ENCODE results near the gene SH3BP4. TPM values are rescaled to one million over a fixed set of nuclear protein-coding genes. Genes with fewer than 3 reads are reported as not detected.

The SH3BP4 gene
- total and polyA plus RNA-seq, 2 of the 8 experiments (the other 6 are each of a cell fraction or from before 2014, with no cell fraction given): 28.3 to 35.4 TPM

DNA sequence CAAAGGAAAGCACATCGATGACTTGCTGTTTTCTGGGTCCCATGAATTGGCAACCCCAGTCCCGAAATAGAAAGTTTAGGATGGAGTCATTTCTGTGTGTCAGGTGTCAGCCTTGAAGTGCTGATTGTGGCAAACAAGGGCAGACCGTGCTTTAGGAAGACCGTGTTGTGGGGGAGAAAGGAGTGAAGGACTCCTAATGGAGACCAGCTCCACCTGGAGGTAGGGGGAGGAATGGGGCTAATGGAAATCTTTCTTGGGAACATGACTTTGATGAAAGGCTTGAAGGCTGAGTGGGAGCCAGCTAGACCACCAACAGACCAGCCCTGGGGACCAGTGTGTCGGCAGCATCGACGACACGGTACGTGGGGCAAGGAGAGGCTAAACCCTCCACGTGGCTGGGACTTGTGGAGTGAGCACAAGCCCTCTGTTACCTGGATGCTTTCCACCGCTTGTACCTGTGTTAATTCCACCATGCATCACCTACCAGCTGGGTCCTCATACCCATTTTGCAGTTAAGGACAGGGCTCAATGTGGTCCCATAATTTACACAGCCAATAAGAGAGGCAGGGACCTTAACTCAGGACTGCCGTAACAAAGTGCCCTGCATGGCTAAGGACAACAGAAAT is 104.2 kb downstream of the SH3BP4 start:
- WGBS, 2 experiments (ENCODE audit: extremely low coverage in 1 of 2, insufficient coverage in 1 of 2, insufficient read length in 1 of 2, insufficient replicate concordance in 2 of 2, low coverage in 1 of 2, low lambda C conversion rate in 2 of 2, missing lambda C conversion rate in 1 of 2): 80% methylated on average over 12 of the region's 12 CpGs; no CpG with 5 or more reads in 1 of the 2 experiments
- Histone ChIP-seq H4K8ac (ENCODE audit: extremely low read depth, insufficient read depth, low read length) (no peak overlapping the region), H2BK12ac (ENCODE audit: low read depth, low read length) (no peak overlapping the region), H2AFZ (ENCODE audit: low read length) (no peak overlapping the region), H3K9me3 (ENCODE audit: insufficient read depth in 2 of 2, low read depth in 1 of 2, low read length in 1 of 2) (no peaks in the 10 kb centered on the region), H2BK120ac (replicated peaks; ENCODE audit: low read depth, low read length) (no peak overlapping the region), H3K79me2 (ENCODE audit: control insufficient read depth in 1 of 2, insufficient read depth in 2 of 2, low read length in 2 of 2) (0 out of 4 replicates have a peak, but pooled peaks cover 0 to 4% of the 10 kb centered on the region in 2 experiments), H2BK5ac (ENCODE audit: low read depth, low read length) (no peak overlapping the region), H3K4me2 (ENCODE audit: insufficient read depth in 1 of 2, low read depth in 2 of 2, low read length in 2 of 2) (no peak overlapping the region), H3K4ac (replicated peaks; ENCODE audit: insufficient read length, low read depth, low read length) (no peak overlapping the region), H3K9ac (replicated peaks in 1 of 4; ENCODE audit: extremely low read depth in 1 of 4, low read depth in 3 of 4, low read length in 3 of 4) (no peak overlapping the region), H3K36me3 (ENCODE audit: control insufficient read depth in 2 of 4, insufficient read depth in 4 of 4, low read length in 3 of 4) (peaks cover 0 to 40% (median 20%) of the 10 kb centered on the region in 4 experiments; a peak in 5 of 8 replicates), H3K79me1 (ENCODE audit: low read depth, low read length) (0 out of 2 replicates have a peak, but pooled peaks cover 10% of the 10 kb centered on the region), H2AK5ac (ENCODE audit: low read depth, low read length) (peak overlapping the region; percentile 17; the same call in 1 of the 2 replicates), H4K91ac (replicated peaks; ENCODE audit: insufficient read length, low read length) (no peak overlapping the region), H4K5ac (ENCODE audit: insufficient read length, low read depth, low read length) (no peak overlapping the region), H3K4me3 (ENCODE audit: extremely low read depth in 1 of 4, insufficient read depth in 2 of 4, low read depth in 3 of 4, low read length in 4 of 4) (no peak overlapping the region), H3K4me1 (replicated peaks in 1 of 4; ENCODE audit: control insufficient read depth in 3 of 4, insufficient read depth in 4 of 4, low read length in 3 of 4) (no peaks in the 10 kb centered on the region), H3K56ac (replicated peaks; ENCODE audit: insufficient read length, low read depth, low read length) (no peak overlapping the region), H3K23ac (ENCODE audit: insufficient read length) (no peak overlapping the region), H2BK20ac (ENCODE audit: low read length) (no peak overlapping the region), H3K27me3 (replicated peaks in 1 of 4; ENCODE audit: control insufficient read depth in 3 of 4, extremely low read depth in 1 of 4, insufficient read depth in 3 of 4, low read length in 3 of 4) (no peaks in the 10 kb centered on the region; a peak in 1 of 7 replicates), H3K27ac (ENCODE audit: low read depth, low read length) (no peak overlapping the region), H3K14ac (ENCODE audit: insufficient read length) (no peak overlapping the region), H3K18ac (ENCODE audit: extremely low read depth, low read length) (no peak overlapping the region), H3K23me2 (ENCODE audit: low read depth, low read length) (no peaks in the 10 kb centered on the region; the same call in 1 of the 2 replicates), H2BK15ac (ENCODE audit: low read length) (no peak overlapping the region), H4K20me1 (replicated peaks in 1 of 2; ENCODE audit: control insufficient read depth in 1 of 2, insufficient read depth in 2 of 2, low read length in 2 of 2) (no peaks in the 10 kb centered on the region)
- FAIRE-seq: peak; percentile 87
- no peak for DNase-seq (ENCODE audit: low read depth in 1 of 2, low spot score in 2 of 2)
- ChIA-PET CTCF (ENCODE audit: partially characterized antibody) (interaction anchor here (0.7 to 5.1 kb wide), 23 partner anchors 8 to 1412 kb away, joined by 3 to 26 read pairs (median 4); no protein-coding TSS in a partner anchor), POLR2A (ENCODE audit: partially characterized antibody) (interaction anchor here (1.7 kb wide), 1 partner anchor 97 kb away, joined by 4 read pairs; no protein-coding TSS in a partner anchor)
- no peak for TF ChIP-seq RBBP5 (IDR thresholded peaks at IDR 0.05; ENCODE audit: borderline replicate concordance, low read depth, low read length)
- TF ChIP-seq MAX (IDR thresholded peaks at IDR 0.05): no peak
- no peak for TF ChIP-seq TEAD4 (IDR thresholded peaks at IDR 0.05; ENCODE audit: low read depth, low read length)
- no peak for TF ChIP-seq SIRT6 (IDR thresholded peaks at IDR 0.05; ENCODE audit: low read length)
- TF ChIP-seq, protein P1, sequence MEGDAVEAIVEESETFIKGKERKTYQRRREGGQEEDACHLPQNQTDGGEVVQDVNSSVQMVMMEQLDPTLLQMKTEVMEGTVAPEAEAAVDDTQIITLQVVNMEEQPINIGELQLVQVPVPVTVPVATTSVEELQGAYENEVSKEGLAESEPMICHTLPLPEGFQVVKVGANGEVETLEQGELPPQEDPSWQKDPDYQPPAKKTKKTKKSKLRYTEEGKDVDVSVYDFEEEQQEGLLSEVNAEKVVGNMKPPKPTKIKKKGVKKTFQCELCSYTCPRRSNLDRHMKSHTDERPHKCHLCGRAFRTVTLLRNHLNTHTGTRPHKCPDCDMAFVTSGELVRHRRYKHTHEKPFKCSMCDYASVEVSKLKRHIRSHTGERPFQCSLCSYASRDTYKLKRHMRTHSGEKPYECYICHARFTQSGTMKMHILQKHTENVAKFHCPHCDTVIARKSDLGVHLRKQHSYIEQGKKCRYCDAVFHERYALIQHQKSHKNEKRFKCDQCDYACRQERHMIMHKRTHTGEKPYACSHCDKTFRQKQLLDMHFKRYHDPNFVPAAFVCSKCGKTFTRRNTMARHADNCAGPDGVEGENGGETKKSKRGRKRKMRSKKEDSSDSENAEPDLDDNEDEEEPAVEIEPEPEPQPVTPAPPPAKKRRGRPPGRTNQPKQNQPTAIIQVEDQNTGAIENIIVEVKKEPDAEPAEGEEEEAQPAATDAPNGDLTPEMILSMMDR (IDR thresholded peaks at IDR 0.05; ENCODE audit: control extremely low read depth in 1 of 3, insufficient read depth in 1 of 3, low read depth in 1 of 3, low read length in 3 of 3): peak; percentile 59 to 91 (median 71)
- no peak for TF ChIP-seq CHD1 (IDR thresholded peaks at IDR 0.05; ENCODE audit: low read depth, low read length)
- TF ChIP-seq CTBP2 (IDR thresholded peaks at IDR 0.05; ENCODE audit: borderline replicate concordance, insufficient read depth, insufficient read length, low read length): no peak
- TF ChIP-seq POLR2A (IDR thresholded peaks at IDR 0.05; ENCODE audit: control extremely low read depth in 1 of 2, low read depth in 2 of 2, low read length in 2 of 2): peak in 1 of 2 experiments; percentile 52; a peak in 1 of 3 replicates
- peak; percentile 84 for TF ChIP-seq RAD21 (IDR thresholded peaks at IDR 0.05 in 1 of 2, conservative IDR thresholded peaks at IDR 0.05 in 1 of 2; ENCODE audit: low read depth in 2 of 2, low read length in 2 of 2)
- TF ChIP-seq TAF1 (IDR thresholded peaks at IDR 0.05; ENCODE audit: low read depth, low read length): no peak
